GM12874 (cell line): Measurements from ENCODE around the gene PMEL.

Experiments used
- TF ChIP-seq, protein P1 (sequence below): IDR thresholded peaks from 2 replicates; pipeline ENCODE4 v1.5.1; 2011; ENCODE audit warnings: low read depth, mild to moderate bottlenecking, control low read depth, low read length, moderate library complexity; ENCODE audit not compliant: insufficient read depth

The PMEL gene

DNA sequence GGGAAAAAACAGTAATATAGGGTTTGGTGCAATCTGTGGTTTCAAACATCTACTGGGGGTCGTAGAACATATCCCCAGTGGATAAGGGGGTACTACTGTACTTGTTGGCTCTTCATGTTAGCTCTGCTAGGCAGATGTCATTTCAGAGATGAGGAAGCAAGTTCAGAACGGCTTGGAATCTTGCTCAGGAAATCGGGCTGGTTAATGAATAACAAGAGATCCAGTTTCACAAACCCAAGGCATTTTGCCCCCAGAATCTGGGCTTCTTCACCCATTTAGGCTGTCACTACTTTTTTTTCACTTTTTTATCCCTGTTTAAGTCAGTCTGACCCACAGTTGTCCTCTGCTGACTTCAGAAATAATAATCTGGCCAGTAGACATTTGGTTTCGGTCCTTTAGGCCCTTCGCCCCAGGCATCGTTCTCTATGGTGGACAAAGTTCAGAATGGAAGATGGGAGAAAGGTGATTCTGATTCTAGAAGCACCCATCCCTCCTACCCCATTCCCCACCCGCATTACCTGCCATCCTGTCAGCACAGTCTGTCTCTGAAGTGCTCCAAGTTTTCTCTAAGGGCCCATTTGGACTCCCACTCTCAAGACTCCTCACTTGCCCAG lies 35.8 kb upstream of the PMEL start:
- TF ChIP-seq, protein P1, sequence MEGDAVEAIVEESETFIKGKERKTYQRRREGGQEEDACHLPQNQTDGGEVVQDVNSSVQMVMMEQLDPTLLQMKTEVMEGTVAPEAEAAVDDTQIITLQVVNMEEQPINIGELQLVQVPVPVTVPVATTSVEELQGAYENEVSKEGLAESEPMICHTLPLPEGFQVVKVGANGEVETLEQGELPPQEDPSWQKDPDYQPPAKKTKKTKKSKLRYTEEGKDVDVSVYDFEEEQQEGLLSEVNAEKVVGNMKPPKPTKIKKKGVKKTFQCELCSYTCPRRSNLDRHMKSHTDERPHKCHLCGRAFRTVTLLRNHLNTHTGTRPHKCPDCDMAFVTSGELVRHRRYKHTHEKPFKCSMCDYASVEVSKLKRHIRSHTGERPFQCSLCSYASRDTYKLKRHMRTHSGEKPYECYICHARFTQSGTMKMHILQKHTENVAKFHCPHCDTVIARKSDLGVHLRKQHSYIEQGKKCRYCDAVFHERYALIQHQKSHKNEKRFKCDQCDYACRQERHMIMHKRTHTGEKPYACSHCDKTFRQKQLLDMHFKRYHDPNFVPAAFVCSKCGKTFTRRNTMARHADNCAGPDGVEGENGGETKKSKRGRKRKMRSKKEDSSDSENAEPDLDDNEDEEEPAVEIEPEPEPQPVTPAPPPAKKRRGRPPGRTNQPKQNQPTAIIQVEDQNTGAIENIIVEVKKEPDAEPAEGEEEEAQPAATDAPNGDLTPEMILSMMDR: no peak

DNA sequence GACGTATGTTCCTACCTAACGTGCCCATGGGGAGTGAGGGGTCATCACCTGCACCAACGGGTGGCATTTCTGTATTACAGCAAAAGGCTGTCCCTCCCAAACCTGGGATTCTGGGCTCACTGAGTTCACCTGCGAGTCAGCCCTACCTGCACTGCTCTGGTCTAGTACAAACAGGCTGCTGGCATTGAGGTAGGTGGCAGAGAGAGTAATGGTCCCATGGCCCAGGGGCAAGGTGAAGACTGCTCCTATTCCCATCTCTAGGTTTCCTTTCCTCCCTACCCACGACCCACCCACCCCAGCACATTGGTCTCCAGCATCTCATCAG lies 31.7 kb upstream of the PMEL start:
- TF ChIP-seq, protein P1: no peak

DNA sequence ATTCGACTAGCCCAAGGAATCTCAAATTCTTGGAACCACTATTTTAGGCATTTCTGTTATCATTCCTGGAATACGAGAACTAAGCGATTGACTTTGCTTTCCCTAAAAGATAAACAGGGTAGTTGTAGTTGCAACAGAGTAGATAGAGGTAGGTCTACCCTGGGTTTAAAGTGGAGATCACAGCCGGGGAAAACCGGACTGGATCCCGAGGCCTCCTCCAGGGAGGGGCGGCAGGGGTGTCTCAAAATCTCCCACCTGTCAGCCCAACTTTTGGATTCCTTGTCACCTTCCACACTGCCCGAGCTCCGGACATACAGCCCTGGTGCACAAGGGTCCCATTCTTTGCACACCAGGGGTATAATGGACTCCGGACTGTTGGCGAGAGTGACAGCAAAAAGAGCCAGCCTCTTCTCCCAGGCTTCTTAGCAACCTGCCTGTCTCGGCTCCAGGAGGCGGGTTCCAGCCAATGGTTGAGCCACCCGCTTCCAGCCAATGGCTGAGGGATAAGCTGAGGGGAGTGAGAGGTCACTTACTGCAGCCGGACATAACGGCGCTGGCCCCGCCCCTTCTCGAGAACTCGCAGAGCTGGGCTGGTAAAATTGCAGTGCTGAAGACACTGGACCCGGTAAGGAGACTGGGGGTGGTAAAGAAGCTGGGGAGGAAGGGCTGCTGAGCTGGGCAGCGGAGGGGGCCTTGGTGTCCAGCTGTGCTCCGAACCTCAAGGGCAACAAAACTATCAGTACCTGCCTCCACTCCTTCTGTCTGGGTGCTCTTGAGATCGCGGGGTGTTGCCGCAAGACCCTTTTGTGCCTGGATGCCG lies 31.1 kb upstream of the PMEL start, which contains the start of gene SUOX:
Gene SUOX, plus strand, starts transcription at position 562 of the 820 bp plus-strand sequence. CDS start 4,946 bp downstream, outside the sequence.
- TF ChIP-seq, protein P1: no peak

DNA sequence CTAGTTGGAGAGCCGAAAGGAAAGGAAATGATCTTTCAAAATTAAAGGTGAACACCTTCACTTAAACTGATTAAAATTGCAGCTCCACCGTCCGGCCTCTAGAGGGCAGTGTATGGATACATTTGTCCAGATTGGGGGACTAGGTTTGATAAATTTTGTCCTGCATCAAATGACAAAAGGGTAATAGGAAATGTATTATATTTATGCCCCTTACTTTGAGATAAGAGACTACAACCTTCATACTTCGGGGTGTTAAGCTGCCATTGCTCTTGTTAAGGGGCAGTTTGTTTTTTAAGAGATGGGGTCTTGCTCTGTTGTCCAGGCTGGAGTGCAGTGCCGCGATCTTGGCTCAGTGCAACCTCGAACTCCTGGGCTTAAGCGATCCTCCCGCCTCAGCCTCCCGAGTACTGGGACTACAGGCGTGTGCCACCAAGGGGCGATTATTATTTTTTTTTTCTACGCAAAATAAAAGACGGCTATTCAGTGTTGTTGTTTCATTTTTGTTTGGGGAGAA lies 30.4 kb upstream of the PMEL start:
- TF ChIP-seq, protein P1: peak; percentile 71

DNA sequence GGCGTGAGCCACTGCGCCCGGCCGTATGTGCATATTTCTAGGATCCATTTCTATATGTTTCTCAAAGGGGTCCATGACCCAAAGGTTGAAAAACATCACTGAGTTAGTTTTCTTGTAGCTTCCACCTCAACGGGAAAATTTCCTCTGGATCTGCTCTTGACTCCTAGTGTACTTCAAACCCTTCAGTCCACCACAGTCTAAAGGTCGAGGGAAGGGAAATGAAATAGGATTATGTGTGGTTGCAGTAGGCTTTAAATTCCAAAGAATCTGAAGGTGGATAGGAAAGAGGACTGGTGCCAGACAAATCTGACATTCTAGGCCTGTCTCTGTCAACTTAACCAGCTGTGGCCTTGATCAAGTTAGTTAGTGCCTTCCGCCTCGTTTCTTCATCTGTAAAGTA lies 29.5 kb upstream of the PMEL start:
- TF ChIP-seq, protein P1: no peak

DNA sequence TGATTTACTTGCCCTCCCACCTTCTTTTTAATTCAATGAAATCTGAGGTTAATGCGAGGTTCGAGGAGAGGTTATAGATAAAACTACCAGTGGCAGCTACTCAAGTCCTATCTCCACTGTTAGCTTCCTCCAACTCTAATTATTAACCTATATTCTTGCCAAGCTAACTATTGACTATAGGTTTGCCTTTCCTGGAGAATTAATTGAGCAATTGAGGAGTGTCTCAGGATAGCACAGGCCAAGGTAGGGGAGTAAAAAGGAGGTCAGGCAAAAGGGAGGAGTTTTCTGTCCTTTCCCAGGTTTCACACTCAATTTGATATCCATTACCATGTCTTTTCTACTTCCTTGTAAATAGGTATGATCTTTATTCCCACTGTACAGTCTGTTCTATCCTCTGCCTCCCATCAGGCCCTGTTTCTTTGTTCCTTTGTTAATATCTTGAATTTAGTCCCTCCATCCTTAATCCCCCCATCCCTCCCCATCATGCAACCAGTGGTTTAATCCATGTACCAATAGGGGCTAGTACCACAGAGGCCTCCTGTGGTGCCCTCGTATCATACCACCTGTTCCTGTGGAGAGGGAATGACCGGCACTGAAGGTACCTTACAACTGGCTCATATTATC lies 27.5 kb upstream of the PMEL start:
- TF ChIP-seq, protein P1: no peak

DNA sequence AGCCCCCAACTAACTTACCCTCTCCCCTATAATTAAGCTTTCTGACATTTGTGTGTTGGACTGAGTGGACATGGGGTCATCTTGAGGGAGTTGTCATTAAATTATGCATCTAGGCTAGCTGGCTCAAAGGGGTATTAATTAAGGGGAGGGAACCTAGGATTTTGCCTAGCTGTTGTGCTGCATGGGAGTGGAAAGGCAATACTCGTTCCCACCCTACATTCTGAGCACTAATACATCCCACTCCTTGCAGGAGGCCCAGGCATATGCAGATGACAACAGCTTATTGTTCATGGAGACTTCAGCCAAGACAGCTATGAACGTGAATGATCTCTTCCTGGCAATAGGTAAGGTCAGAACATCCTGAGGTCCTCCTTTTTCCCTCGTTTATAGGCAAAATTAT lies 25.3 kb upstream of the PMEL start:
- TF ChIP-seq, protein P1: no peak
